A673 (cell line): ENCODE data around the gene TOMM7. TPM values are rescaled to one million over a fixed set of nuclear protein-coding genes. Genes with fewer than 3 reads are reported as not detected.
"Not testable (repeated sequence)": the region's sequence is repeated elsewhere in the genome, so short reads cannot be mapped to it uniquely, and the experiment has no call there.

ENCODE experiments used
- BruUV-seq: library from RNA; stranded (reverse); fragments of 400-500 nt; replicated peaks from 2 replicates; lab custom pipeline; 2021; lab: Mats Ljungman, UMichigan
- CTCF ChIA-PET: fragments of 300-600 bp; sonication (Branson Sonifier 250); formaldehyde crosslinking; loops from one replicate; lab custom pipeline; 2022; ENCODE audit warnings: antibody characterized with exemption; lab: Charles Lee
- POLR2A ChIA-PET: fragments of 300-600 bp; sonication (Branson Sonifier 250); formaldehyde crosslinking; loops from one replicate; lab custom pipeline; 2022; ENCODE audit warnings: antibody characterized with exemption; ENCODE audit not compliant: low non-redundant PET; lab: Charles Lee
- DNase-seq: peaks from one replicate; pipeline ENCODE4 v3.0.0-alpha.2; 2015; ENCODE audit warnings: low spot score
- H3K27ac ChIP-seq: fragments of 200-600 bp; sonication (generic); 2 replicates; pipeline ENCODE4 v1.5.1; 2016; ENCODE audit warnings: mixed run types, low read depth, mild to moderate bottlenecking, mixed read lengths, antibody characterized with exemption, low read length; ENCODE audit not compliant: poor library complexity, severe bottlenecking
- H3K27me3 ChIP-seq: fragments of 200-600 bp; sonication (generic); replicated peaks from 2 replicates; pipeline ENCODE4 v1.6.1; 2017; ENCODE audit warnings: mixed run types, low read depth, mild to moderate bottlenecking, mixed read lengths, antibody characterized with exemption, low read length; ENCODE audit not compliant: insufficient read depth, poor library complexity
- H3K36me3 ChIP-seq: fragments of 200-600 bp; sonication (generic); 2 replicates; pipeline ENCODE4 v1.6.1; 2016; ENCODE audit warnings: mixed run types, mild to moderate bottlenecking, mixed read lengths, antibody characterized with exemption, low read length; ENCODE audit not compliant: insufficient read depth, poor library complexity, severe bottlenecking
- H3K4me1 ChIP-seq: fragments of 200-600 bp; sonication (generic); 2 replicates; pipeline ENCODE4 v1.6.1; 2017; ENCODE audit warnings: mixed run types, mild to moderate bottlenecking, mixed read lengths, antibody characterized with exemption, low read length; ENCODE audit not compliant: insufficient read depth, poor library complexity, severe bottlenecking
- H3K4me3 ChIP-seq: fragments of 200-600 bp; sonication (generic); 2 replicates; pipeline ENCODE4 v1.5.1; 2016; ENCODE audit warnings: low read depth, mixed run types, mild to moderate bottlenecking, mixed read lengths, low read length; ENCODE audit not compliant: poor library complexity, severe bottlenecking
- H3K9me3 ChIP-seq: fragments of 200-600 bp; sonication (generic); 2 replicates; pipeline ENCODE4 v1.6.1; 2016; ENCODE audit warnings: mixed run types, low read depth, mild to moderate bottlenecking, mixed read lengths, antibody characterized with exemption, low read length; ENCODE audit not compliant: poor library complexity, severe bottlenecking
- CTCF ChIP-seq: fragments of 300-800, 200-600 bp; sonication (generic); conservative IDR thresholded peaks from 2 replicates; pipeline ENCODE4 v1.5.1; 2017; ENCODE audit warnings: low read depth, mild to moderate bottlenecking, antibody characterized with exemption, low read length, moderate library complexity, mixed read lengths
- EZH2 ChIP-seq: fragments of 200-600 bp; sonication (generic); IDR thresholded peaks from 2 replicates; pipeline ENCODE4 v1.6.1; 2017; ENCODE audit warnings: borderline replicate concordance, low read depth, mild to moderate bottlenecking, mixed read lengths, antibody characterized with exemption, low read length; ENCODE audit not compliant: poor library complexity, severe bottlenecking
- intact Hi-C: fragments of 100-400 bp; cut with micrococcal nuclease; formaldehyde crosslinking; loops from one replicate; pipeline ENCODE4 v1.10.0; 2022; ENCODE audit not compliant: unreplicated experiment
- total RNA-seq: library from RNA; stranded (reverse); gene quantifications from 2 replicates; pipeline ENCODE4 v1.2.3, GENCODE V29; 2021

TOMM7 gene
- total RNA-seq, 1 experiment from 2014 or later = 149 TPM

GRCh38 chr7:22851145-22851544 lies 28.5 kb upstream of the TOMM7 start:
- Histone ChIP-seq H3K4me1 (peaks cover 22% of the 10 kb centered on the region), H3K27ac (no peak overlapping the region), H3K4me3 (no peak overlapping the region), H3K36me3 (peaks cover under 1% of the 10 kb centered on the region), H3K9me3 (no peaks in the 10 kb centered on the region), H3K27me3 (no peaks in the 10 kb centered on the region)
- TF ChIP-seq EZH2 (no peak), CTCF (no peak)
- intact Hi-C loops = no loop called here
- POLR2A ChIA-PET = no interaction called here
- CTCF ChIA-PET = no interaction called here
- no peak for DNase-seq
- BruUV-seq = no TSS peak

GRCh38 chr7:22850394-22850793 lies 27.7 kb upstream of the TOMM7 start:
- BruUV-seq, H3K27ac ChIP-seq, H3K36me3 ChIP-seq, POLR2A ChIA-PET, CTCF ChIA-PET, H3K27me3 ChIP-seq, DNase-seq, intact Hi-C loops, H3K4me3 ChIP-seq, H3K9me3 ChIP-seq: not testable (repeated sequence)
- H3K4me1 ChIP-seq = peaks cover 15% of the 10 kb centered on the region

DNA sequence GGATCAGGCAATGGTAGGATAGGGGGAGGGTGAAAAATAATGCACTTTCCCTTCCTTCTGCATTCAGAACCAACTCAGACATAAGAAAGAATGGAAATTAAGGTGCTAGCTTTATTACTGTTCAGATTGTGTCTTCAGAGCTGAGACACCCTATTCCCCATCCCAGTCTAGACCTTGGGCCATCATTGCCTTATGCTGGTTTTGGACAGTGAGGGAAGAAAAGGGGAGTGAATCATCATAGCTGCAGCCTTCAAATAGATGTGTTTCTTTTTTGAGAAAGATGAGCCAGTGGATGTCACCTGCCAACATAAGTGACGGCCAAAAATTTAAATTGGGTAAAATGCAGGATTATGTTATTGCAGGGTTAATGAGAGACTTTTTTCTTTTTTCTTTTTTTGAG lies 27.0 kb upstream of the TOMM7 start:
- no peaks in the 10 kb centered on the region for H3K9me3 ChIP-seq
- no peaks in the 10 kb centered on the region for H3K27me3 ChIP-seq
- H3K27ac ChIP-seq = no peak overlapping the region
- H3K36me3 ChIP-seq = no peaks in the 10 kb centered on the region
- no peak for TF ChIP-seq EZH2
- no peak for TF ChIP-seq CTCF
- no TSS peak for BruUV-seq
- ChIA-PET CTCF (no interaction called here), POLR2A (no interaction called here)
- H3K4me1 ChIP-seq = peaks cover 12% of the 10 kb centered on the region
- no peak overlapping the region for H3K4me3 ChIP-seq
- no peak for DNase-seq
- intact Hi-C loops = no loop called here

GRCh38 chr7:22849172-22849571 lies 26.5 kb upstream of the TOMM7 start:
- no peak for DNase-seq
- intact Hi-C loops = no loop called here

More at GRCh38 chr7:22849172-22849571, 26.5 kb upstream of the TOMM7 start:
- no peaks in the 10 kb centered on the region for H3K9me3 ChIP-seq
- no peak overlapping the region for H3K4me3 ChIP-seq
- no peaks in the 10 kb centered on the region for H3K36me3 ChIP-seq
- POLR2A ChIA-PET = no interaction called here
- CTCF ChIA-PET = no interaction called here
- H3K27me3 ChIP-seq = no peaks in the 10 kb centered on the region
- TF ChIP-seq EZH2 = no peak
- TF ChIP-seq CTCF = no peak
- H3K4me1 ChIP-seq = peaks cover 12% of the 10 kb centered on the region
- no TSS peak for BruUV-seq
- H3K27ac ChIP-seq = no peak overlapping the region
